Motor neuron (in vitro differentiated cells): ENCODE measurements around the gene SNX10. TPM values are rescaled to one million over a fixed set of nuclear protein-coding genes. Genes with fewer than 3 reads are reported as not detected.

Experiments used
- total RNA-seq, 8 experiments: library from RNA; unstranded; fragments of 300-600 nt; gene quantifications; 2 replicates each; pipeline versions ENCODE4 v1.2.3 to v1.2.4, GENCODE V29; 2022

Gene SNX10
- total RNA-seq, 8 experiments from 2014 or later, result 0.87 to 37.4 (median 17.5) TPM

Other genes starting within 250 kb of the SNX10 start
- 10 to 100 TPM in 3 of 8 experiments, 1 to 10 TPM in 5; 5.3 to 85.8 (median 9.9) TPM for gene NFE2L3, start 139.7 kb upstream of the SNX10 start, total RNA-seq
- 100 to 1,000 TPM; 173 to 834 (median 276) TPM for gene HNRNPA2B1, start 91.1 kb upstream of the SNX10 start, total RNA-seq
- 100 to 1,000 TPM; 140 to 281 (median 162) TPM for gene CBX3, start 90.1 kb upstream of the SNX10 start, total RNA-seq